Measurements from ENCODE around the gene OR2A42.
"Not testable (repeated sequence)": the region's sequence is repeated elsewhere in the genome, so short reads cannot be mapped to it uniquely, and the experiment has no call there.

OR2A42 gene, protein sequence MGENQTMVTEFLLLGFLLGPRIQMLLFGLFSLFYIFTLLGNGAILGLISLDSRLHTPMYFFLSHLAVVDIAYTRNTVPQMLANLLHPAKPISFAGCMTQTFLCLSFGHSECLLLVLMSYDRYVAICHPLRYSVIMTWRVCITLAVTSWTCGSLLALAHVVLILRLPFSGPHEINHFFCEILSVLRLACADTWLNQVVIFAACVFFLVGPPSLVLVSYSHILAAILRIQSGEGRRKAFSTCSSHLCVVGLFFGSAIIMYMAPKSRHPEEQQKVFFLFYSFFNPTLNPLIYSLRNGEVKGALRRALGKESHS

DNA sequence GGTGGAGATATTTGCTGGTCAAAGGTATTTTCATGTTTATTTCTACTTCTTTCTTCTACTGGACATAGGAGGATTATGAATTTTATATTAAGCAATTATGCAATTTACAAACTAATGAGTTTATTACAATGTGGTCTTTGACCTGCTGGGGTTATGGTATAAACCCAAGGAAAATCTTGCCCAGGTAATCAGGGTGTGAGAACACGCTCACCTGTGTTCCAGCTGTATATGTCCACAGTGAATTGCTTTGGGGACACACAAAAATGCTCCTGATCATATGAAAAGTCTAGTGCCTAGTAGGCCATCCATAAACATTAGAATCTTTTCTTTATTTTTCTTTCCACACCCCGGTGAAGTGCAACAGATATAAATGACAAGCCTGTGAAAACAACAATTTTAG, at the start of gene OR2A42:
TSS of gene OR2A42 (minus strand) at position 241 of the 400 bp plus-strand sequence. CDS start 6,762 bp downstream, outside the sequence.
- H3K36me3 ChIP-seq (replicated peaks); in situ Hi-C loops (cut with HindIII; ENCODE audit: low pct_ligation_motif_present, low sequenced_read_pairs); H3K27ac ChIP-seq; H3K27me3 ChIP-seq (replicated peaks); H3K4me3 ChIP-seq (ENCODE audit: low read depth, low read length); DNase-seq: not testable (repeated sequence)

DNA sequence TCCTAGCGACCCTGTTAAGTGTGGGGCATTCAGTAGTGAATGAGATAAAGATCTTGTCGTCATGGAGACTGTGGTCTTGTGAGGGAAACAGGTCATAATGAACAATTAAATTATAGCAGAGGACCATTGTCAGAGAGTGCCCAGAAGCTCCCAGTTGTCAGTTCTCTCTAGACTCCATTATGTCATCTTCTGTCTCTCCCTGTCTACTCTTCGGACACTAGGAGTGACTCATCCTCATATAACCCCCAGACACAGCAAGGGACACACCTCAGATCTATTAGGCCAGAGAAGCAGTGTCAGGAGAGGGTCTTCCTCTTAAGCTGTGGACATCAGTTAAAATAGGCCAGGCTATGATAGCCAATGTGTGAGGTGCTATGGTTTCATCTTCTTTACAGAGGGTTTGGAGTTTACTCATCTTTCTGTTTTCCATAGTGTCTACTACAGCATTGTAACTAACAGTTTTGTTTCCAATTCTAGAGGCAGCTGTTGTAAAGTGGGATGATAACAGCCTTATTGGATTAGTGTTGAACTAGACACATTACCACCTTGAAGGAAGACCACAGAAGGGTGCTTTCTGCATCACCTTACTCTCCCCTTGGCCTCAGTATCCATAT, 47.9 kb upstream of the OR2A42 start:
- in situ Hi-C loops (cut with HindIII; ENCODE audit: low pct_ligation_motif_present, low sequenced_read_pairs); H3K36me3 ChIP-seq (replicated peaks); H3K27me3 ChIP-seq (replicated peaks); H3K4me3 ChIP-seq (ENCODE audit: low read depth, low read length); H3K27ac ChIP-seq; DNase-seq: not testable (repeated sequence)

DNA sequence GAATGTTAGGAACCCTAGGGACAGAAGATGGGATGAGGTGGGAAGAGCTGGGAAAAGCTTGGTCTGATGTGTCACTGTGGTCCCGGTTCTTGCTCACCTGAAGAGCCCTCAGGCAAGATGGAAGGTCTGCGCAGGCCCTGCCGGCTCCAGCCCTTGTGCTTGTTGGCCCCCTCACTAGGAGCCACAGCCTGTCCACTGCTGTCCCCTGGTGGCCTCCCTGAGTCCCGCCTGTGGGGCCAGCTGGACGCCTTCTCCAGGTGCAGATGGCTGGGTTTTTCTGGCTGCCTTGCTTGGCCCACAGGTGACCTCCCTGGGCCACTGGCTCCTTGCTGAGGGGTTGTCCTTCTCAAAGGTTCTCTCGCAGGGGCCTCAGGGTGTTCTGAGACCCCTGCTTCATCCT, 44.3 kb upstream of the OR2A42 start:
- in situ Hi-C loops (cut with HindIII; ENCODE audit: low pct_ligation_motif_present, low sequenced_read_pairs); H3K36me3 ChIP-seq (replicated peaks); H3K4me3 ChIP-seq (ENCODE audit: low read depth, low read length); H3K27me3 ChIP-seq (replicated peaks); DNase-seq; H3K27ac ChIP-seq: not testable (repeated sequence)

DNA sequence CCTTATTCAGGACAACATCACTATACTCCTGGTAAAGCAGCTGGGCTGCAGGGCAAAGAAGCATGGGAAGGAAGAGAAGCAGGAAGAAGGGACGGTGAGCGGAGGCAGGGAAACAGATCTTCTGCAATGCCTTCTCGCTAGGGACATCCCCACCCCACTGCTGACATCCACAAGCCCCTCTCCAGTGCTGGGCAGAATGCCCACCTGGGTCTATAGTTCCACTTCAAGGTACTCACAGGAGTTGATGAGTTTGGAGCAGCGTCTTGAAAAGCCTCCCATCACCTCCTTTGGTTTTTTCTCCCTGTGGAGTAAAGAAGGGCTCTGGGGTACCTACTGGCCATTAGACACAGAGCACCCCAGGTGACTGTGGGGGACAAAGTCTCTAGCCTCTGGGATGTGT, 43.1 kb upstream of the OR2A42 start:
- in situ Hi-C loops (cut with HindIII; ENCODE audit: low pct_ligation_motif_present, low sequenced_read_pairs); DNase-seq; H3K27ac ChIP-seq; H3K4me3 ChIP-seq (ENCODE audit: low read depth, low read length); H3K36me3 ChIP-seq (replicated peaks); H3K27me3 ChIP-seq (replicated peaks): not testable (repeated sequence)

DNA sequence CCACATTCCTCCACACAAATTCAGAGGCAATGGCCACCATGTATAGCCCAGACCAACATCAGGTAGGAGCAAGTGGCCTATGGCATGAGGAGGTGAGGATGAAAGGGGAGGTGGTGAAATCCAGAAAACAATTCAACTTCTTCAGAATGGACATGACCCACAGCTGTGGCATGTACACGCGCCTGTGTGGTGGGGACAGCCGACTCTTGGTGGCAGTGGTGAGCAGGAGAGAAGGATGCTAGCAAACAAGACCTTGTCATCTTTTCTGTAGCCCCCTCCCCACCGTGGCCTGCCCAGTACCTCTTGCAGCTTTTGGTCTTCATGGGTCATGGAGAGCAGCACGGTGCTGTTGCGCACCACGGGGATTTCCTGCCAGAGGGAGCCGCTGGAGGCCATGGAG, 42.6 kb upstream of the OR2A42 start:
- H3K27me3 ChIP-seq (replicated peaks); H3K27ac ChIP-seq; H3K36me3 ChIP-seq (replicated peaks); DNase-seq; H3K4me3 ChIP-seq (ENCODE audit: low read depth, low read length); in situ Hi-C loops (cut with HindIII; ENCODE audit: low pct_ligation_motif_present, low sequenced_read_pairs): not testable (repeated sequence)

DNA sequence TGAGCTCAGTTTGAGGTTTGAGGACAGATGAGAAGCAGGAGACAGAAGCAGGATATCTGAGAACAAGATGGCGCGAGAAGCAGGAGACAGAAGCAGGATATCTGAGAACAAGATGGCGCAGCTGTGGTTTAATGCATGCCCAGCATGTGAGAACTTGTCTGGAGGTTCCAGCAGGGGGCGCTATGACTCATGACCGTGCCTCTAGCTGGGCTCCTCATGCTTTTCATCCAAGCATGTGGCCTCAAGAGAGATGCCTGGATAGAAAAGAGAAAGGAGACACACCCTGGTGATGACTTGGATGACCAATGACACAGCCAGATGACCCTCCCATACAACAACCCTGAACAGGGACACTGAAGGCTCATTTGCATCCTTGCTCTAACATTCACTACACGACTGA, 40.6 kb upstream of the OR2A42 start:
- in situ Hi-C loops (cut with HindIII; ENCODE audit: low pct_ligation_motif_present, low sequenced_read_pairs); H3K27me3 ChIP-seq (replicated peaks): not testable (repeated sequence)

DNA sequence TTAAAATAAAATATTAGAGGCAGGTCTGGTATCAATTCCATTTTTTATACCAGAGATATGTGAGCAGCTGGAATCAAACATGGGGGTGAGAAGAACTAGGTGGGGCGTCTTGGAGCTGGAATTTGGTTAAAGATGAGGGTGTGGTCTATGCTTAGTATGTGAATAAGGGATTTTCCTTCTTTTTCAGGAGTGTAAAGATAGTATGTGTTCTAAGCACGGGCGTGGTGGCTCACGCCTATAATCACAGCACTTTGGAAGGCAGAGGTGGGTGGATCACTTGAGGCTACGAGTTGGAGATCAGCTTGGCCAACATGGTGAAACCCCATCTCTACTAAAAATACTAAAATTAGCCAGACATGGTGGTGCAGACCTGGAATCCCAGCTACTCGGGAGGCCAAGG, 35.9 kb upstream of the OR2A42 start:
- DNase-seq; H3K27ac ChIP-seq; H3K27me3 ChIP-seq (replicated peaks); H3K4me3 ChIP-seq (ENCODE audit: low read depth, low read length); in situ Hi-C loops (cut with HindIII; ENCODE audit: low pct_ligation_motif_present, low sequenced_read_pairs); H3K36me3 ChIP-seq (replicated peaks): not testable (repeated sequence)

More for the DNA sequence above, 40.6 kb upstream of the OR2A42 start:
- not testable (repeated sequence) for H3K4me3 ChIP-seq (ENCODE audit: low read depth, low read length); H3K27ac ChIP-seq; H3K36me3 ChIP-seq (replicated peaks); DNase-seq

DNA sequence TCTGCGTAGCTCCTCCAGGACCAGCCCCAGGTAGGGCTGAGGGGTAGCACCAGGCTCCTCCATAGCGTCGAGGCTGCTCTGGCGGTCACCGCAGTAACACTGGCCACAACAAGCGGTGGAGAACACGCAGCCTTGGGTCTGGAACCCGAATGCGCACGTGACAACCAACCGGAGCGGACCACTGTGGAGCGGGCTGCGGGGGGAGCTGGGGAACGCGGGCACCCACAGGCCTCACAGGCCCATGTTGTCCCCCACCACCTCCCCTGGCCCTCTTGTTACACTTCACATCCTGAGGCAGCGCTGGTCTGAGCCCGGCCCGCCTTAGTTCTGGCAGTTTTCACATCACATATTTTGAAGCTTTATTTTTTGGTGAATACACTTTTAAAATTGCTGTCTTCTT, 29.8 kb upstream of the OR2A42 start, which contains the start of gene CTAGE8:
TSS of gene CTAGE8 (minus strand) at position 101 of the 400 bp plus-strand sequence. CDS start at position 63, 38 bp downstream.
- H3K27me3 ChIP-seq (replicated peaks); DNase-seq; H3K36me3 ChIP-seq (replicated peaks); H3K4me3 ChIP-seq (ENCODE audit: low read depth, low read length); H3K27ac ChIP-seq; in situ Hi-C loops (cut with HindIII; ENCODE audit: low pct_ligation_motif_present, low sequenced_read_pairs): not testable (repeated sequence)

DNA sequence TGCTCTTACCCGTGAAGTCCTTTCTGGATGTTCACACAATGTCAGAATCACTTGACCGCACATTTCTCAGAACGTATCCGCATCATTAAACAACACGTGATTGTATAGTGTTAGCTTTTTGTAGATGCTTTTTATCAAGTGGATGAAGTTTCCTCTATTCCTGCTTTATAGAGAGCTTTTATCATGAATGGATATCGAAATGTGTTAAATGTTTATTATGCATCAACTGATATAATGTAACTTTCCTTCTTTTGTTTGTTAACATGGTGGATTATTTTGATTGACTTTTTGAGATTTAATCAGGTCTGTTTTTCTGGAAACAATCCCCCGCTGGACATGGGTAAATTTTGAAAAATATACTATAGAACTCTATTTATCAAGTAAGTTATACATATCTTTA, 25.3 kb upstream of the OR2A42 start, which contains the start of gene OR2A7:
TSS of gene OR2A7 (minus strand) at position 101 of the 400 bp plus-strand sequence. CDS start 5,164 bp downstream, outside the sequence.
- H3K4me3 ChIP-seq (ENCODE audit: low read depth, low read length); in situ Hi-C loops (cut with HindIII; ENCODE audit: low pct_ligation_motif_present, low sequenced_read_pairs); DNase-seq; H3K36me3 ChIP-seq (replicated peaks); H3K27ac ChIP-seq; H3K27me3 ChIP-seq (replicated peaks): not testable (repeated sequence)

DNA sequence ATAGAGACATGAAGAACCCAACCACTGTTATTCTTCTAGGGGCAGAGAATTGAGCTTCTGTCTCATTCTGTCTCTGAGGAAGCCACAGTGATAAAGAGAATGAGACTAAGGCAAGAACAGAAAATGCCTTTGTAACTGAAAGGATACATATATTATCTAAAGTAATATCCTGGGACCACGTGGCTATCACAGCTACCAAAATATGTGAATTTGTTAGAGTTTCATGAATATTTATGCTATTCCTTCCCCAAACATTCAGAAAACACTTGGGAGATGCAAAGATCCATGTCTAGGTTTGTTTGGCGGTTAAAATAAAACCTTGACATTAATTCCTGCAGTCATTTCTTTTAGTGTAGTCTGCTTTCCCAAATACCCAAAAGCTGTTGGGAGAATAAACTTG, 22.7 kb upstream of the OR2A42 start:
- DNase-seq; H3K27me3 ChIP-seq (replicated peaks); H3K36me3 ChIP-seq (replicated peaks); H3K27ac ChIP-seq; in situ Hi-C loops (cut with HindIII; ENCODE audit: low pct_ligation_motif_present, low sequenced_read_pairs); H3K4me3 ChIP-seq (ENCODE audit: low read depth, low read length): not testable (repeated sequence)

DNA sequence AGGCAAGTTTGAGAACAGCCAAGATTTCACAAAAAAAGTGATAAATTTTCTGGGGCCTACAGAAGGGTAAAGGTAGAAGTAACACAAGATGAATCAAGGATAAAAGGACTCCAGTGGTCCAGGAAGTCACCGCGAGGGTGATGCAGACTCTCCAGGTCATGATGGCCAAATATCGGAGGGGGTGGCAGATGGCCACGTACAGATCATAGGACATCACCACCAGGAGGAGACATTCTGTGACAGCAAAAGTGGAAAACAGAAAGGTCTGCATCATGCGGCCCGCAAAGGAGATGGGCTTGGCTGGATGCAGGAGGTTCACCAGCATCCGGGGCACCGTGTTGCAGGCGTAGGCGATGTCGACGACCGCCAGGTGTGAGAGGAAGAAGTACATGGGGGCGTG, 19.7 kb upstream of the OR2A42 start:
- H3K27me3 ChIP-seq (replicated peaks); DNase-seq; H3K27ac ChIP-seq; H3K4me3 ChIP-seq (ENCODE audit: low read depth, low read length); H3K36me3 ChIP-seq (replicated peaks); in situ Hi-C loops (cut with HindIII; ENCODE audit: low pct_ligation_motif_present, low sequenced_read_pairs): not testable (repeated sequence)

Data from brain microvascular endothelial cell (primary cell).